ENCODE results near the gene NIPA2. TPM values are rescaled to one million over a fixed set of nuclear protein-coding genes. Genes with fewer than 3 reads are reported as not detected.

The NIPA2 gene
- total RNA-seq, result 48.8 and 54.1 TPM in 2 replicates

DNA sequence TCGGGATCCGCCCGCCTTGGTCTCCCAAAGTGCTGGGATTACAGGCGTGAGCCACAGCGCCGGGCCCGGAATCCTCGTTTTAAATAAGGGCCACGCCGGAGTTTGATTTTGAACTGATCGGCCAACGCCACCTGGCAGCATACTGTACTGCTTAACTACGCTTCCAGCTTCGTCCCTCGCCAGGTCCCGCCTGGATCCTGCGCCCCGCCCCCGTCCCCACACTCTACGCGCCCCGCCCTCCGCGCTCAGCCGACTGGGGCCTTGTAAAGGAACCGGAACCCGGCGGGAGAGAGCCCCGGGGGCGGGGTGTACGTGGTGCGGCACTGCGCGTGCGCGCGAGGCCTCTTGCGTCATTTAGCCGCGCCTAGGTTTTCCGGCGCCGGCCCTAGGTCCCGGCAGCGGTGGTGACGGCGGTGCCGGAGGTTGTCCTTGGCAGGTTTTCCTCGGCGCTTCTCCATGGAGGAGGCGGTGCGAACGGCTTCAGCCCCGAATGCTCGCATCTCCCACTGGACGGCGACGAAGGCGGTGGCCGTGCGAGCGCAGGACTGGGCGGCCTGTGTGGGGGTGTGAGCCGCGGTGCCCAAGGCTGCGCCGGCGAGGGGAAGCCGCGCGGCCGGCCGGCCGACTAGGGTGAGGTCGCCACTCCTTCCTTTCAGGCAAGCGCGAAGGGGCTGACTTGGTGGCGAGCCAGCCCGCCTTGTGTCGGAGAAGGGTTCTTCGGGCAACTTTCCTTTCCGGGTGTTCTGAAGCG, at the start of gene NIPA2:
NIPA2 (plus strand) TSS at position 375 of the 751 bp plus-strand sequence. CDS start 13,066 bp downstream, outside the sequence.

Other genes with a start within 250 kb of the NIPA2 start
- 14.9 and 20.9 TPM in 2 replicates for gene NIPA1, start 52.0 kb upstream of the NIPA2 start, total RNA-seq
- 126 and 146 TPM in 2 replicates for gene CYFIP1, start 141.7 kb downstream of the NIPA2 start, total RNA-seq
- gene TUBGCP5, start 200.9 kb downstream of the NIPA2 start, total RNA-seq, result 20.4 and 25.1 TPM in 2 replicates

Measured in smooth muscle cell of the pulmonary artery (primary cell).